Mammary epithelial cell (primary cell): ENCODE measurements around the gene SLF2.

Experiments used
- EZH2 ChIP-seq: IDR thresholded peaks from 2 replicates; pipeline ENCODE4 v1.6.1; 2012; ENCODE audit warnings: low read length, inconsistent platforms, borderline replicate concordance
- TF ChIP-seq, protein P1 (sequence below), 2 donors: IDR thresholded peaks in 1 of 2; conservative IDR thresholded peaks in 1 of 2; 2 replicates each; pipeline ENCODE4 v1.5.1; 2011 to 2012; ENCODE audit warnings: inconsistent platforms in 2 of 2, low read length in 2 of 2, mild to moderate bottlenecking in 2 of 2, control low read depth in 1 of 2, low read depth in 1 of 2; ENCODE audit not compliant: insufficient read depth in 1 of 2; ENCODE audit errors: extremely low read depth in 1 of 2

DNA sequence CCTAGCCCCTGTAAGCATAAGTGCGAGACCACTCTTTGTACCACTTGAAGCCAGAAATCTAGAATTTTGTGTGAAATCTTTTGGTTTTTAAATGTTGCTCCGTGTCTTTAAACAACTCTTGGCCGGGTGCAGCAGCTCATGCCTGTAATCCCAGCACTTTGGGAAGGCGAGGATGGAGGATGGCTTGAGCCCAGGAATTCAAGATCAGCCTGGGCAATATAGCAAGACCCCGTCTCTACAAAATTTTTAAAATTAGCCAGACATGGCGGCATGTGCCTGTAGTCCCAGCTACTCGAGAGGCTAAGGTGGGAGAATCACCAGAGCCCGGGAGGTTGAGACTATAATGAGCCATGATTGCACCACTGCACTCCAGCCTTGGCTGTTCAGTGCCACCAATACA, 4.4 kb upstream of the SLF2 start:
- TF ChIP-seq EZH2: no peak
- TF ChIP-seq, protein P1, sequence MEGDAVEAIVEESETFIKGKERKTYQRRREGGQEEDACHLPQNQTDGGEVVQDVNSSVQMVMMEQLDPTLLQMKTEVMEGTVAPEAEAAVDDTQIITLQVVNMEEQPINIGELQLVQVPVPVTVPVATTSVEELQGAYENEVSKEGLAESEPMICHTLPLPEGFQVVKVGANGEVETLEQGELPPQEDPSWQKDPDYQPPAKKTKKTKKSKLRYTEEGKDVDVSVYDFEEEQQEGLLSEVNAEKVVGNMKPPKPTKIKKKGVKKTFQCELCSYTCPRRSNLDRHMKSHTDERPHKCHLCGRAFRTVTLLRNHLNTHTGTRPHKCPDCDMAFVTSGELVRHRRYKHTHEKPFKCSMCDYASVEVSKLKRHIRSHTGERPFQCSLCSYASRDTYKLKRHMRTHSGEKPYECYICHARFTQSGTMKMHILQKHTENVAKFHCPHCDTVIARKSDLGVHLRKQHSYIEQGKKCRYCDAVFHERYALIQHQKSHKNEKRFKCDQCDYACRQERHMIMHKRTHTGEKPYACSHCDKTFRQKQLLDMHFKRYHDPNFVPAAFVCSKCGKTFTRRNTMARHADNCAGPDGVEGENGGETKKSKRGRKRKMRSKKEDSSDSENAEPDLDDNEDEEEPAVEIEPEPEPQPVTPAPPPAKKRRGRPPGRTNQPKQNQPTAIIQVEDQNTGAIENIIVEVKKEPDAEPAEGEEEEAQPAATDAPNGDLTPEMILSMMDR (conservative IDR thresholded peaks at IDR 0.05 in 1 of 2, IDR thresholded peaks at IDR 0.05 in 1 of 2; ENCODE audit: extremely low read depth in 1 of 2, insufficient read depth in 1 of 2, low read depth in 1 of 2, low read length in 2 of 2): no peak
